HepG2 (cell line): ENCODE measurements around the gene ZSCAN21. TPM values are rescaled to one million over a fixed set of nuclear protein-coding genes. Genes with fewer than 3 reads are reported as not detected.
A peak's percentile ranks its signal among the peaks of the same experiment; 100 is the strongest.

Source experiments
- ARHGAP35 ChIP-seq: sonication (generic); formaldehyde crosslinking; IDR thresholded peaks from 2 replicates; pipeline ENCODE4 v1.9.0; 2022; ENCODE audit warnings: mild to moderate bottlenecking, inconsistent platforms, moderate library complexity, missing genetic modification reagents, borderline replicate concordance
- CBFB ChIP-seq: sonication (generic); formaldehyde crosslinking; IDR thresholded peaks from 2 replicates; pipeline ENCODE4 v1.4.0; 2020; ENCODE audit warnings: missing genetic modification reagents
- CC2D1A ChIP-seq: sonication (generic); formaldehyde crosslinking; IDR thresholded peaks from 2 replicates; pipeline ENCODE4 v1.8.1; 2023; ENCODE audit warnings: mild to moderate bottlenecking, missing genetic modification reagents
- HNRNPK ChIP-seq: fragments of 200-400 bp; formaldehyde crosslinking; IDR thresholded peaks from 2 replicates; pipeline ENCODE4 v1.6.1; 2018; ENCODE audit warnings: low read length, low read depth, moderate library complexity, mild to moderate bottlenecking; ENCODE audit not compliant: poor library complexity, severe bottlenecking
- KDM5A ChIP-seq: fragments of 200-600 bp; sonication (generic); IDR thresholded peaks from 2 replicates; pipeline ENCODE4 v1.7.0; 2018; ENCODE audit warnings: antibody characterized with exemption, mild to moderate bottlenecking, low read length, borderline replicate concordance
- MLLT10 ChIP-seq: sonication (generic); formaldehyde crosslinking; IDR thresholded peaks from 2 replicates; pipeline ENCODE4 v1.4.0; 2020; ENCODE audit warnings: missing genetic modification reagents
- PHF21A ChIP-seq: sonication (generic); formaldehyde crosslinking; IDR thresholded peaks from 2 replicates; pipeline ENCODE4 v1.5.0; 2020; ENCODE audit warnings: mild to moderate bottlenecking, missing genetic modification reagents
- ZFP37 ChIP-seq: sonication (generic); formaldehyde crosslinking; IDR thresholded peaks from 2 replicates; pipeline ENCODE4 v1.4.0; 2020; ENCODE audit warnings: missing genetic modification reagents, borderline replicate concordance
- ZMYM2 ChIP-seq: sonication (generic); formaldehyde crosslinking; IDR thresholded peaks from 2 replicates; pipeline ENCODE4 v1.8.0; 2022; ENCODE audit warnings: mild to moderate bottlenecking, missing genetic modification reagents
- ZNF180 ChIP-seq: sonication (generic); formaldehyde crosslinking; IDR thresholded peaks from 2 replicates; pipeline ENCODE4 v1.4.0; 2020; ENCODE audit warnings: low read depth, missing genetic modification reagents, borderline replicate concordance
- ZNF207 ChIP-seq: fragments of 450-650 bp; IDR thresholded peaks from 2 replicates; pipeline ENCODE4 v1.6.1; 2016; ENCODE audit warnings: antibody characterized with exemption, borderline replicate concordance
- polyA plus RNA-seq, 8 experiments: library from polyadenylated mRNA; depleted of rRNA in 3 of 8; stranded (reverse) in 7 of 8; unstranded in 1 of 8; fragments of >200 nt; fragmentation: Illumina TruSeq in 4 of 8; extraction: Trizol in 4 of 8; gene quantifications; 2 replicates each; pipeline versions ENCODE4 v1.2.1 to v1.2.3, GENCODE V29; 2011 to 2016; ENCODE audit warnings: low read depth in 4 of 8, missing spikeins in 1 of 8, mixed read lengths in 1 of 8; ENCODE audit not compliant: insufficient read depth in 1 of 8
- total RNA-seq, 5 experiments: library from RNA; depleted of rRNA; stranded (reverse); fragments of >200 nt; fragmentation: Illumina TruSeq; extraction: Trizol; gene quantifications; 2 replicates each; pipeline ENCODE4 v1.2.3, GENCODE V29; 2016; ENCODE audit warnings: low read depth in 1 of 5
- TF ChIP-seq, protein P1 (sequence below): IDR thresholded peaks from 2 replicates; pipeline ENCODE4 v1.4.0; 2020; ENCODE audit warnings: mild to moderate bottlenecking, missing genetic modification reagents
- TF ChIP-seq, protein P2 (sequence below): fragments of 450-650 bp; IDR thresholded peaks from 2 replicates; pipeline ENCODE4 v1.6.1; 2017
- TF ChIP-seq, protein P3 (sequence below): sonication (generic); formaldehyde crosslinking; IDR thresholded peaks from 2 replicates; pipeline ENCODE4 v1.9.0; 2021; ENCODE audit warnings: missing genetic modification reagents, borderline replicate concordance
- TF ChIP-seq, protein P4 (sequence below), 2 experiments: sonication (generic) in 1 of 2; formaldehyde crosslinking in 1 of 2; IDR thresholded peaks; 2 replicates each; pipeline versions ENCODE4 v1.5.1 to v1.6.1; 2011 to 2020; ENCODE audit warnings: borderline replicate concordance in 1 of 2, low read depth in 1 of 2, low read length in 1 of 2, mild to moderate bottlenecking in 1 of 2, missing genetic modification reagents in 1 of 2, moderate library complexity in 1 of 2
- TF ChIP-seq, protein P5 (sequence below): sonication (generic); formaldehyde crosslinking; IDR thresholded peaks from 2 replicates; pipeline ENCODE4 v1.8.0; 2022; ENCODE audit warnings: missing genetic modification reagents, mild to moderate bottlenecking, borderline replicate concordance

Gene ZSCAN21
- total and polyA plus RNA-seq, 2 of the 13 experiments (the other 11 are each of a cell fraction or from before 2014, with no cell fraction given), result 7.0 to 10.0 TPM

DNA sequence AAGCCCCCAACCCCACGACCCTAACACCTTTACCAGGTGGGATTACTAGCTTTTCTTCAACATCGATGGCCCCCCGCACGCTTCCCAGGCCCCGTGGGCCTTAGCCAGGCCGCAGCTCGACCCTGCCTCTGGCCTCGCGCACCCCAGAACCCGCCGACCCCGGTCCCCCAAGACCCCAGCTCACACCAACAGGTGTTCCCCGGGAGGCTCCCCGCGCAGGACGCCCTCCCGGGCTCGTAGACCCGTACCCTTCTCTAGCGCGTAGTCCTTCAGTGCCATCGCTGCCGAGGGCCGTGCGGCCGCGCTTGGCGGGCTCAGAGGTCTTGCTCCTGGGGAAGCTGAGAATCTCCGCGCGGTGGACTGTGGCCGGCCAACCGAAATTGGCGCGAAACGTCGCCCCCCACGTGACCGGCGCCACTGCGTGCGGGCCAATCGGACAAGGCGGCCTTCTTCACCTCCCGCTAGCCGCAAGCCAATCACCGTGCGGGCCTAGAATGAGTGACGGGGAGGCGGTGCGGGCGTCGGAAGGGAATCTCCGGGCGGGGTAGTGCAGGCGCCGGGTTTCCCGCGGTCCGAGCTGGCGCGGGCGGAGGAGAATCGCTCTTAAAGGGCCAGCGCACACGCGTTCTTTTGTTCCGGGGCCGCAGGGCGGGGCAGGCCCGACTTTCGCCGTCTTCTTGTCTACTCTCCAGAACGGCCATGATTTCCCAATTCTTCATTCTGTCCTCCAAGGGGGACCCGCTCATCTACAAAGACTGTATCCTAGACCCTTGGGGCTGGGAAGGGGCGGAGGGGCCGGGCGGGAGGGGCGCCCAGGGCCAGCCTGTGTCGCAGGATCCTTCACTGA is 51.7 kb downstream of the ZSCAN21 start, which contains the start of the genes AP4M1 and MCM7 (continued):
- TF ChIP-seq, protein P1, sequence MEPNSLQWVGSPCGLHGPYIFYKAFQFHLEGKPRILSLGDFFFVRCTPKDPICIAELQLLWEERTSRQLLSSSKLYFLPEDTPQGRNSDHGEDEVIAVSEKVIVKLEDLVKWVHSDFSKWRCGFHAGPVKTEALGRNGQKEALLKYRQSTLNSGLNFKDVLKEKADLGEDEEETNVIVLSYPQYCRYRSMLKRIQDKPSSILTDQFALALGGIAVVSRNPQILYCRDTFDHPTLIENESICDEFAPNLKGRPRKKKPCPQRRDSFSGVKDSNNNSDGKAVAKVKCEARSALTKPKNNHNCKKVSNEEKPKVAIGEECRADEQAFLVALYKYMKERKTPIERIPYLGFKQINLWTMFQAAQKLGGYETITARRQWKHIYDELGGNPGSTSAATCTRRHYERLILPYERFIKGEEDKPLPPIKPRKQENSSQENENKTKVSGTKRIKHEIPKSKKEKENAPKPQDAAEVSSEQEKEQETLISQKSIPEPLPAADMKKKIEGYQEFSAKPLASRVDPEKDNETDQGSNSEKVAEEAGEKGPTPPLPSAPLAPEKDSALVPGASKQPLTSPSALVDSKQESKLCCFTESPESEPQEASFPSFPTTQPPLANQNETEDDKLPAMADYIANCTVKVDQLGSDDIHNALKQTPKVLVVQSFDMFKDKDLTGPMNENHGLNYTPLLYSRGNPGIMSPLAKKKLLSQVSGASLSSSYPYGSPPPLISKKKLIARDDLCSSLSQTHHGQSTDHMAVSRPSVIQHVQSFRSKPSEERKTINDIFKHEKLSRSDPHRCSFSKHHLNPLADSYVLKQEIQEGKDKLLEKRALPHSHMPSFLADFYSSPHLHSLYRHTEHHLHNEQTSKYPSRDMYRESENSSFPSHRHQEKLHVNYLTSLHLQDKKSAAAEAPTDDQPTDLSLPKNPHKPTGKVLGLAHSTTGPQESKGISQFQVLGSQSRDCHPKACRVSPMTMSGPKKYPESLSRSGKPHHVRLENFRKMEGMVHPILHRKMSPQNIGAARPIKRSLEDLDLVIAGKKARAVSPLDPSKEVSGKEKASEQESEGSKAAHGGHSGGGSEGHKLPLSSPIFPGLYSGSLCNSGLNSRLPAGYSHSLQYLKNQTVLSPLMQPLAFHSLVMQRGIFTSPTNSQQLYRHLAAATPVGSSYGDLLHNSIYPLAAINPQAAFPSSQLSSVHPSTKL (CRISPR knock-in tag), result no peak
- TF ChIP-seq MLLT10 (CRISPR knock-in tag), result no peak
- TF ChIP-seq PHF21A (CRISPR knock-in tag), result peak; percentile 34; the same call in 1 of the 2 replicates
- no peak for TF ChIP-seq ZNF207
- TF ChIP-seq CC2D1A, result no peak
- TF ChIP-seq ZMYM2 (CRISPR knock-in tag), result no peak
- peak; percentile 66 for TF ChIP-seq KDM5A
- TF ChIP-seq ZFP37 (CRISPR knock-in tag), result no peak
- TF ChIP-seq, protein P2, sequence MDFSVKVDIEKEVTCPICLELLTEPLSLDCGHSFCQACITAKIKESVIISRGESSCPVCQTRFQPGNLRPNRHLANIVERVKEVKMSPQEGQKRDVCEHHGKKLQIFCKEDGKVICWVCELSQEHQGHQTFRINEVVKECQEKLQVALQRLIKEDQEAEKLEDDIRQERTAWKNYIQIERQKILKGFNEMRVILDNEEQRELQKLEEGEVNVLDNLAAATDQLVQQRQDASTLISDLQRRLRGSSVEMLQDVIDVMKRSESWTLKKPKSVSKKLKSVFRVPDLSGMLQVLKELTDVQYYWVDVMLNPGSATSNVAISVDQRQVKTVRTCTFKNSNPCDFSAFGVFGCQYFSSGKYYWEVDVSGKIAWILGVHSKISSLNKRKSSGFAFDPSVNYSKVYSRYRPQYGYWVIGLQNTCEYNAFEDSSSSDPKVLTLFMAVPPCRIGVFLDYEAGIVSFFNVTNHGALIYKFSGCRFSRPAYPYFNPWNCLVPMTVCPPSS, result no peak
- no peak for TF ChIP-seq HNRNPK
- TF ChIP-seq, protein P3, sequence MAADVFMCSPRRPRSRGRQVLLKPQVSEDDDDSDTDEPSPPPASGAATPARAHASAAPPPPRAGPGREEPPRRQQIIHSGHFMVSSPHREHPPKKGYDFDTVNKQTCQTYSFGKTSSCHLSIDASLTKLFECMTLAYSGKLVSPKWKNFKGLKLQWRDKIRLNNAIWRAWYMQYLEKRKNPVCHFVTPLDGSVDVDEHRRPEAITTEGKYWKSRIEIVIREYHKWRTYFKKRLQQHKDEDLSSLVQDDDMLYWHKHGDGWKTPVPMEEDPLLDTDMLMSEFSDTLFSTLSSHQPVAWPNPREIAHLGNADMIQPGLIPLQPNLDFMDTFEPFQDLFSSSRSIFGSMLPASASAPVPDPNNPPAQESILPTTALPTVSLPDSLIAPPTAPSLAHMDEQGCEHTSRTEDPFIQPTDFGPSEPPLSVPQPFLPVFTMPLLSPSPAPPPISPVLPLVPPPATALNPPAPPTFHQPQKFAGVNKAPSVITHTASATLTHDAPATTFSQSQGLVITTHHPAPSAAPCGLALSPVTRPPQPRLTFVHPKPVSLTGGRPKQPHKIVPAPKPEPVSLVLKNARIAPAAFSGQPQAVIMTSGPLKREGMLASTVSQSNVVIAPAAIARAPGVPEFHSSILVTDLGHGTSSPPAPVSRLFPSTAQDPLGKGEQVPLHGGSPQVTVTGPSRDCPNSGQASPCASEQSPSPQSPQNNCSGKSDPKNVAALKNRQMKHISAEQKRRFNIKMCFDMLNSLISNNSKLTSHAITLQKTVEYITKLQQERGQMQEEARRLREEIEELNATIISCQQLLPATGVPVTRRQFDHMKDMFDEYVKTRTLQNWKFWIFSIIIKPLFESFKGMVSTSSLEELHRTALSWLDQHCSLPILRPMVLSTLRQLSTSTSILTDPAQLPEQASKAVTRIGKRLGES (CRISPR knock-in tag), result no peak
- TF ChIP-seq, protein P4, sequence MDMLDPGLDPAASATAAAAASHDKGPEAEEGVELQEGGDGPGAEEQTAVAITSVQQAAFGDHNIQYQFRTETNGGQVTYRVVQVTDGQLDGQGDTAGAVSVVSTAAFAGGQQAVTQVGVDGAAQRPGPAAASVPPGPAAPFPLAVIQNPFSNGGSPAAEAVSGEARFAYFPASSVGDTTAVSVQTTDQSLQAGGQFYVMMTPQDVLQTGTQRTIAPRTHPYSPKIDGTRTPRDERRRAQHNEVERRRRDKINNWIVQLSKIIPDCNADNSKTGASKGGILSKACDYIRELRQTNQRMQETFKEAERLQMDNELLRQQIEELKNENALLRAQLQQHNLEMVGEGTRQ (IDR thresholded peaks at IDR 0.05; ENCODE audit: low read depth, low read length), result peak; percentile 96
- TF ChIP-seq, protein P4 (CRISPR knock-in tag; IDR thresholded peaks at IDR 0.05; ENCODE audit: borderline replicate concordance), result peak; percentile 100
- TF ChIP-seq, protein P5, sequence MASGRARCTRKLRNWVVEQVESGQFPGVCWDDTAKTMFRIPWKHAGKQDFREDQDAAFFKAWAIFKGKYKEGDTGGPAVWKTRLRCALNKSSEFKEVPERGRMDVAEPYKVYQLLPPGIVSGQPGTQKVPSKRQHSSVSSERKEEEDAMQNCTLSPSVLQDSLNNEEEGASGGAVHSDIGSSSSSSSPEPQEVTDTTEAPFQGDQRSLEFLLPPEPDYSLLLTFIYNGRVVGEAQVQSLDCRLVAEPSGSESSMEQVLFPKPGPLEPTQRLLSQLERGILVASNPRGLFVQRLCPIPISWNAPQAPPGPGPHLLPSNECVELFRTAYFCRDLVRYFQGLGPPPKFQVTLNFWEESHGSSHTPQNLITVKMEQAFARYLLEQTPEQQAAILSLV (CRISPR knock-in tag), result no peak
- TF ChIP-seq CBFB (CRISPR knock-in tag), result peak; percentile 22
- 0 out of 2 replicates have a peak, but pooled peaks have one; percentile 33 for TF ChIP-seq ARHGAP35 (CRISPR knock-in tag)
- TF ChIP-seq ZNF180, result no peak
